Amygdala (tissue), 56 donors: Measurements from ENCODE around the gene RPS3.
A peak's percentile ranks its signal among the peaks of the same experiment; 100 is the strongest.
"Not testable (repeated sequence)": the region's sequence is repeated elsewhere in the genome, so short reads cannot be mapped to it uniquely, and the experiment has no call there.

Source experiments
- DNase-seq, 56 donors: peaks; one replicate each; lab custom pipeline; 2025; lab: John Stamatoyannopoulos, UW

RPS3 gene

DNA sequence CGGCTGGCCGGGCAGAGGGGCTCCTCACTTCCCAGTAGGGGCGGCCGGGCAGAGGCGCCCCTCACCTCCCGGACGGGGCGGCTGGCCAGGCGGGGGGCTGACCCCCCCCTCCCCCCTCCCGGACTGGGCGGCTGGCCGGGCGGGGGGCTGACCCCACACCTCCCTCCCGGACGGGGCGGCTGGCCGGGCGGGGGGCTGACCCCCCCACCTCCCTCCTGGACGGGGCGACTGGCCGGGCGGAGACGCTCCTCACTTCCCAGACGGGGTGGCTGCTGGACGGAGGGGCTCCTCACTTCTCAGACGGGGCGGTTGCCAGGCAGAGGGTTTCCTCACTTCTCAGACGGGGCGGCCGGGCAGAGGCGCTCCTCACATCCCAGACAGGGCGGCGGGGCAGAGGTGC, 10.7 kb downstream of the RPS3 start:
- not testable (repeated sequence) for DNase-seq

DNA sequence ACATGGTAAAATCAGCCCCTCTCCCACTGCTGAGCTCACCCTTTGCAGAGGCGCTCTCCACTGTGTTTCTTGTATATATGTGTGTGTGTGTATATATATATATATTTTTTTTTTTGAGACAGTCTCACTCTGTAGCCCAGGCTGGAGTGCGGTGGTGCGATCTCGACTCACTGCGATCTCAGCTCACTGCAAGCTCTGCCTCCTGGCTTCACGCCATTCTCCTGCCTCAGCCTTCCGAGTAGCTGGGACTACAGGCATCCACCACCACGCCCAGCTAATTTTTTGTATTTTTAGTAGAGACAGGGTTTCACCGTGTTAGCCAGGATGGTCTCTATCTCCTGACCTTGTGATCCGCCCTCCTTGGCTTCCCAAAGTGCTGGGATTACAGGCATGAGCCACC, 13.8 kb downstream of the RPS3 start:
- DNase-seq: not testable (repeated sequence)

DNA sequence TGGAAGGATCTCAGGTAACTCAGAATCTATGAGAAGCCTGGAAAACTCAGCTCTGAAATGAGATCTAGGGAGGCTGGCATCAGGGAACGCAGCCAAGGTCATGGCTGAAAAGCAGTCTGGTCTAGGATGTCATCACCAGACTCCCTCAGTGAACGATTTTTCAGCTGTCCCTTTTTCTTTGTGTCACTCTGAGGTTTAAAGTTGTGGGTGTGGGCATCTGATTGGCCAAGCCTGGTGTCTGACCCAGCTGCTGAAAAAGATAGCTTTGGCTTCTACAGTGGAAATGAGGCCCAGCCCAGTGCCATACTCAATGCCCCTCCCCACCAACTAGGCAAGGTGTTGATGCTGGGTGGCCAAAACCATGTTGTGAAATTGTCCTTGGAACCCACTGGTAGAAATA, 14.5 kb downstream of the RPS3 start:
- no peak for DNase-seq

DNA sequence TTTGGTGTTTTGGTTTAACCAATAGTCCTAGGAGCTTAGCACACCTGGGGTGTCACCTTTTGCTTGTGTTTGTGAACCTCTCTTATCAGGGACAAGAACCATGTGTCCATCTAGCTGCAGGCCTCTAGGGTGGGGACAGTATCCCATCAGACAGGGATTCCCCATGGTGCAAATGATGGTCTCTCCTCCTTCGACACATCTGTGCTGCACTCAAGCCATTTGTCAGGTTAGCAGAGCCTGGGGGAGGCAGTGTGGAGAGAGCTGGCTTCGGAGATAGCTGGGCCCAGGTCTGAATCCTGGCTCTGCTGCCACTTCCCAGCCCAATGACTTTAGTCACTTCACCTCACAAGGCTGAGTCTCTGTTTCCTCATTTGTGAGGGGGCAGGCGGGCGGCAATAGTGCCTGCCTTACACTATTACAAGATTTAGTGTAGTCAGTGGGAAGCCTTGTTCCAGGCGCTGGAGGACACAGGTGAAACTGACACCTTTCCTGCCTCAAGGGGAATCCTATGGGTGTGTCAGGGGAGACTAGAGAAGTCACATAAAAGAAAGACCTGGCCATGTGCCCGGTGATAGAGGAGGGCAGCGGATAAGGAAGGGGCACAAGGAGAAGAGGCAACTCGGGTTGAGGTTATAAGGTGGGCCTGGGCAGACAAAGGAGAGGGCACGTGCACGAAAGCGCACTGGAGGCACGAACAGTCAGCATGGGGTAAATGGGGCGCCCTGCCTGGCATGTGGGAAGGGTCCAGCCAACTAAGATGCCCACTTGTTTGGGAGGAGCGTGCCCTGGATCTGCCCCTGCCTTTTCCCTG, 21.1 kb downstream of the RPS3 start:
- no peak for DNase-seq

GRCh38 chr11:75421035-75421602, 21.8 kb downstream of the RPS3 start:
- peak in 29 of 56 donors; percentile 12 to 62 (median 37) for DNase-seq

- DNase-seq: no peak
Observed at GRCh38 chr11:75421902-75422247, 22.6 kb downstream of the RPS3 start.

- no peak for DNase-seq
Observed at GRCh38 chr11:75422248-75423231, 23.2 kb downstream of the RPS3 start.

DNA sequence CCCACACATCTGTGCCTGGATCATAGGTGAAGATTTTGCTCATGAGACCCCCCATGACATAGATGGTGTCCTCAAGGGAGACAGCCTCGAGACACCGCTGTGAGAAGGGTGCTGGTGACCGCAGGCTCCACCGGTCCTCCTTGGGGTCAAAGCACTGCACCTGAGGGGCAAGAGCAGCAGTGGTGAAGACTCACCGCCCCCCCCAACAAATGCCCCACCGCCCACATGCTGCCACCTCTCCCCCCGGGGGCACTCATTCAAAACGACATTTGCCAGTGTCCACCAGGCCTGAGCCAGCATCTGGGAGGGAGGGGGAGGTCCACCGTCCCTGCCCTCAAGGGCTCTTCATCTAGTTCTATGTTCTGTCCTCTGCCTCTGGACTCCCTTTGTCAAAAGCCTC, 24.4 kb downstream of the RPS3 start:
- no peak for DNase-seq

DNA sequence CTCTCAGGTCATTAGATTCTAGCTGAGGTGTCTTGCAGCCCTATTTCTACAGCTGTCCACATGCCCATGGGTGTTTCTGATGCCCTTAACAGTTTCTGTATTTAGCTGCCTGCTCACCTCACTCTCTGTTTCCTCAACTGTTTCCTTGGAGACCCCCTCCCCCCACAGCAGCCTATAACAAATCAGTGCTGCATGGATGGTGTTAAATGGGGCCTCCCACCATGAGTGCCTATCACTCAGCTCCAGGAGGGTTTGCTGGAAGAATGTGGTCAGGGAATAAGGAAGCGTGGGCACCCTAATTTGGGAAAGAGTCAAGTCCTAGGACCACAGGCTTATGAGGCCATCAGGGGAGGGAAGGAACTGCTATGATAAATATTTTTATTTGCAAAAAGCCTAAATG, 25.1 kb downstream of the RPS3 start:
- DNase-seq: no peak

GRCh38 chr11:75425422-75425821, 26.1 kb downstream of the RPS3 start:
- no peak for DNase-seq

DNA sequence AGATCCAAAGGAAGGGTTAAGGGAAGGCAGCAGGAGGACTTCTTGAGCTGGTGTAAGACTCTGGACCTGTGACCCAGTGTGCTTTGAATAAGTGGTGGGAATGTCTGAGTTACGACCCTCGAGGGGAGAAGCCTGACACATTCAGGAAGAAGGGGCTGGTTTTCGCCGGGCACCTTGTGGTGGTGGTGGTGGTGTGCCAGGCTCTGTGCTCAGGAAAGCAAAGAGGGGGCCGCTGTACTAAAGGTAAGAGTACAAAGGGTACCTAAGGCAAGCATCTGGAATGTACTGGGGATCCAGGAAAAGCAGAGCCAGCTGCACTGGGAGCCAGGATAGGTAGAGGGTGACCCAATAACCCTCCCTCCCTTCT, 27.4 kb downstream of the RPS3 start:
- DNase-seq: no peak

DNA sequence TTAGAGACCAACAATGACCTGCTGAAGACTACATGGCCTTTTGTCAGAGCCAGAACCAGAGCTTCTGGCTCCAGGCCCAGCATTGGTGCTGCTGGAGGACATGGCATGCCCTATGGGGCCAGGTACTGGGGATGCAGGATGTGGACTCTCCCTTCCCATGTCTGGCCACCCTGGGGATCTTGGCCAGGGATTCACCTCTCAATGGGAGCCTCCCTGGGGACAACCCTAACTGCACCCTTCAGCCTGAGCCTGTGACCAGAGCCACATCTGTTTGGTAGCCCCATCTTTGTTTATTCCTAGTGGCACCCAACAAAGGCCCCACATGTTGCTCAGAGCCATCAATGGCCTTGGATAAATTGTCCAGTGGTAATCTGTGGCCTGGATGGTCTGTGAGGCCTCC, 27.9 kb downstream of the RPS3 start:
- DNase-seq: no peak

- peak in 54 of 56 donors; percentile 22 to 96 (median 76) for DNase-seq
Observed at GRCh38 chr11:75428281-75428724, 29.0 kb downstream of the RPS3 start.

GRCh38 chr11:75428989-75429640, 29.8 kb downstream of the RPS3 start:
- no peak for DNase-seq

GRCh38 chr11:75429641-75429901, 30.3 kb downstream of the RPS3 start:
- no peak for DNase-seq

DNA sequence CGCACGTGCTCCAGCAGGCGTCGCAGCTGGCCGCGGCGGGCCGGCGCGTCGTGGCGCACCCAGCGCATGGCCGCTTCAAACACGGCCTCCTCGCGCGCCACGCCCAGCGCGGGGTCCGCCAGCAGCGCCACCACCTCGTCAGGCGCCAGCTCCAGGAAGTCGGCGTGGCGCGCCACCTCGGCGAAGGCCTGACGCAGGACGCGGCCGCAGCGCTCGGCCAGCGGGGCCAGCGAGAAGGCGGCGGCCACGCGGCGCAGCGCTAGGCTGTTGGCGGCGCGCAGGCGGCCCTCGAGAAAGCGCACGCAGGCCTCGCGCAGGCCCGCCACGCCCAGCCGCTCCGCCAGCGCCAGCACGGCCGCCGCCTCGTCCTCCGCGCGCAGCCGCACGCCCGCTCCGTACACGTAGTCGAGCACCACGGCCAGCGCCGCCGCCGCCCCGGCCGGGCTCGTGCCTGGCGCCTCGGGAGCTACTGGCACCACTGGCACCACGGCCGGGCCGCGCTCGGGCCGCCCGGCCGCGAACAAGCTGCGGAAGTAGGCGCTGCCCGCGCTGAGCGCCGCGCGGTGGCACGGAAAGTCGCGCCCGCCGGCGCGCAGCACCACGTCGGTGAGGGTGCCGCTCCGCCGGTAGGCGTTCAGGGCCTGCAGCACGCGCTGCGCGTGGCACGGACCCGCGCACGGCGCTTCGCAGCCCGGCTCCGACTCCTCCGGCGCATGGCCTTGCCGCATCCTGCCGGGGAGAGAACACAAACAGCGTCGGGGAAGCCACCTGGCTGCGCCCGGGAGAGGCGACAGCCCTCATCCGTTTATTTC, 30.8 kb downstream of the RPS3 start:
- DNase-seq: peak in 28 of 56 donors; percentile 4 to 75 (median 40)

- DNase-seq: no peak
Observed at GRCh38 chr11:75430714-75431532, 31.6 kb downstream of the RPS3 start.

- peak in 1 of 56 donors; percentile 9 for DNase-seq
Observed at GRCh38 chr11:75431533-75432525, 32.5 kb downstream of the RPS3 start.
